Measurements from ENCODE around the gene SPOCK2.

- peak; percentile 98 for TF ChIP-seq CEBPB (IDR thresholded peaks at IDR 0.05; ENCODE audit: low read depth, low read length)
- no peak for TF ChIP-seq CTCF (conservative IDR thresholded peaks at IDR 0.05; ENCODE audit: low read depth, low read length)
- TF ChIP-seq ELK1 (IDR thresholded peaks at IDR 0.05; ENCODE audit: borderline replicate concordance, low read depth, low read length): no peak
- no peak for TF ChIP-seq POLR2A (IDR thresholded peaks at IDR 0.05; ENCODE audit: low read depth, low read length)
- no peak for TF ChIP-seq FOS (IDR thresholded peaks at IDR 0.05; ENCODE audit: low read depth, low read length)
- TF ChIP-seq MAZ (IDR thresholded peaks at IDR 0.05; ENCODE audit: borderline replicate concordance, low read depth, low read length): peak; percentile 79; the same call in 1 of the 2 replicates
- TF ChIP-seq USF2 (IDR thresholded peaks at IDR 0.05; ENCODE audit: low read depth, low read length): peak; percentile 54; the same call in 1 of the 2 replicates
- no peak for TF ChIP-seq NFE2L2 (IDR thresholded peaks at IDR 0.05; ENCODE audit: low read depth, low read length)
- no peak for TF ChIP-seq CHD1 (IDR thresholded peaks at IDR 0.05; ENCODE audit: low read depth, low read length)
- TF ChIP-seq RFX5 (IDR thresholded peaks at IDR 0.05; ENCODE audit: low read depth, low read length): no peak
These were observed 78.8 kb downstream of the SPOCK2 start for GRCh38 chr10:72009425-72010081.
